Astrocyte of the hippocampus (primary cell): ENCODE data around the gene PRAC1.

Source experiments
- DNase-seq: peaks from one replicate; pipeline ENCODE4 v3.0.0; 2011; ENCODE audit warnings: low read depth, low spot score

Gene PRAC1

DNA sequence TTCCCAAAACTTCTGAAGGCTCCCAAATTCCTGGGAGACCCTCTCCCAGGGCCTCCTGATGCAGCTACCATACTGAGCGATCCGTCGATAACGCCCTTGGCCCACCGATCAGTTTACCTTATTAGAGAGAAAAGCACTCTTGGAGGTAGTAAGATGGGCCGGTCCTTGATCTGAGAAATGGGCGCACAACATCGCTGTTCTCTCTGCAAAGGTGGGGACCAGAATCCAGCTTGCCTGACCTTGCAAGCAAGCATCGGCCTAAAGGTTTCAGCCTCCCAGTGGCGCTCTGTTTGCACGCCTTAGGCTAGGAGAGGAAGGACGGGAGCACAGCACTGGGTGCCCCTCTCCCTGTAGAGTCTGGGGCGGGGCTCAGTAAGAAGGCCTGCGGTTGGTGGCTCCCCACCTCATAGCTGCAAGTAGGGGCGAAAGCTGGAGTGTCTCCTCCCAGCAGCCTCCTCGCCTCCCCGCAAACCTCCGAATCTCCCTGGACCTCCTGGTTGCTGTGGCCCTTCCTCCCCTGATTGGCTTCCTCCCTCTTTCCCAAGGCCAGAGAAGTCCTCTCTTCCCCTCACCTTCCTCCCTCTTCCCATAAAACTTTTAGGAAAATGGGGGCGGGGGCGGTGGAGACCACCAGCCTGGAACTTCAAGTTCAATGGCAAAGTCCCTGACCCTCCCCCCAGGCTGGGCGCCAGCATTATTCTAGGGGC is at the start of gene PRAC1:
Gene PRAC1, minus strand, starts transcription at position 318 of the 707 bp plus-strand sequence. Its CDS starts 126 bp downstream, at position 192.
- DNase-seq = no peak

DNA sequence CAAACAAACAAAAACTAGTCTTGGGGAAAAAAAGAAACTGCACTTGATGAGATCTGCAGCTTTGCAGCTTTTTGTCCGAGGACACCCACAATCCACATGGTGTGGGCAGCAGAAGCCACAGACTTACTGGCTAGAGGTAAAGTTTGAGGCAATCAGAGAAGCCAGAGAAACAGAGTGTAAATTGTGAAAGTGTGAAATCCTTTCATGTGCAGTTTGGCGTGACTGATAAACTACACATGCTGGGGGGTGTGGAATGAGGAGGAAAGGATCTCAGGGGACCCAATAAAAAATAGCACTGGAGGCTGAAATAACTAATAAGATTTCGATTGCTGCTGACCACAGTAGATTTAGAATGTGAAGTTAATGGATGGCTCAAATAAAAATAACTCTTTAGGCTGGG is 48.6 kb upstream of the PRAC1 start:
- no peak for DNase-seq

DNA sequence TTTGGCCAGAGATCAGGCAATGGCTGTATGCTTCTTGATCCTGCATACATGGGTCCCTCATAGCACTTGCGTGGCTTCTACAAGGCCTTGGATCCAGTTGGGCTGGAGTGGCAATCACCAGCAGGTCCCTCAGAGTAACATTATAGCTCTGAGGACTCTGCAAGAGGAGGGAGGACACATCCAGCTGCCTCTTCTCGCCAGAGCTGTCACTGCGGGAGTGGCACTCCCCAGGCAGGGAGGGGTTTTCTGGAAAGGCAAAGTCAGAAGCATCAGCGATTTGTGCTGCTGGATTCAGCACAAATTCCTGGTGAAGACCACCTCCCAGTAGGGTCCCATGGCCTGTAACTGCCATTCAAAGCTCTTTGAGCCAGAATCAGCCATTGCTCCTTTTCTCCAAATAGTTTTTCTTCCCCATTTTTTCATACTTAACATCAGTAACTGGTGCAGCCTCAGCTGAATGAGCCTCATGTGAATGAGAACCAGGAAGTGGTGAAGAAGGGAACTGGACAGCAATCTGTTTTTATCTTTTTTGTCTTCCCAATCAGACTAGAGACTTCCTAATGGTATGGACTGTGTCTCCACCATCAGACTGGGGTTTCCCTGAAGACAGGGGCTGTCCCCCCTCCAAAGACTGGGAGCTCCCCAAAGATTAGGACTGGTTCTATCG is 46.8 kb upstream of the PRAC1 start:
- no peak for DNase-seq

DNA sequence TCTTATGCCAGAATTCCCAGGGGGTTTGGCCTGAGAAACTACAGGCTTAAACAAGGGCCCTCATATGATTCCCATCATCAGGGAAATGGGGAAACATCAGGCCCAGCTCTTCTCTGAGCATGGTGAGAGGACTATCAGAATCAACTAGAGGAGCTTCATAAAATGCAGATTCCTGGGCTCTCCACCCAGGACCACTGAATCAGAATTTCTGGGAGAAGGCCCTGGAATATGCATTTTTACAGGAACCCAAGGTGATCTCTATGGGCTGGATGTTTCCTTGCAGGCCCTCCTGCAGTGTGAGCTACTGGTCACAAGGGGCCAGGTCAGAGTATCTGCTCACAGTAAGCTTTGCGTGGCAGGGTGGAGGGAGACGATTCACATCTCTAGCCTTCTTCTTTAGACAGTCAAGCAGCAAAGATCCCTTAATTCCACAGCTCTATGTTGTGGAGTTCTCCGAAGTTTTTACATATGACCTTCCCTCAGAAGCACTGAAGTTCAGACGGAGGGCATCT is 45.0 kb upstream of the PRAC1 start:
- DNase-seq = no peak

DNA sequence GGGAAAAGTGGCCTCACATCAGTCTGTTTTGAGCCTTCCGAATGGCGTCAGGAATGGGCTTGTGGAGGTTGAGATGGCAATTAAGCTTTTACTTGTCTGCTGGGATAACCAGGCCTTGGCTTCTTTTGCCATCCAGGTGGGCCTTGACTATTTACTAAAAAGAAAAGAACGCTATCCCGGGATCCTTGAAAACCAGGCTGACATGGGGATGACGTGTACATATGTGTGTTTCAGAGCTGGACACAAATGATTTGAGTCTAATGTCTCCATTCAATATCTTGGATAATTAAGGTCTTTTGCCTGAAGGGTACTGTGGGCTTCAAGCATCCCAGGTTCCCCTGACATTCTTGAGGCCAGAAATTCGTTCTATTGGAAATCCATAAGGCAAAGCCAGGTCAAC is 38.8 kb upstream of the PRAC1 start:
- DNase-seq = no peak

DNA sequence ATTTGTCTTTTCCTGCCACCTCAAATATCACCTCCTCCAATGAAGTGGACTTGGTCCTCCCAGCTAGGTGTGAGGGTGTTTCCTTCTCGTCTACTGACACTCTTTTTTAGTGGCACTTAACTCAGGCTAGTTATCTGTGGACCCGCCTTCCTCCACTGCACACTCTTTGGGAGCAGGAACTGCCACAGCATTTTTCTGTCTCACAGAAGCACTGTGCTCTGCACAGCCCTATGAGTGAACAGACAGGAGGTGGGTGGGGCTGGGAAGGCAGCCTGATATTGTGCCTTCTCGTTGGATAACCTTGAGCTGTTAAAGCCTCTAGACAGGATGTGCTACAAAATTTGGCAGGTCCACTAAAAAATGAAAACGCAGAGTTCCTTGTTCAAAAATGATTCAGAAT is 38.1 kb upstream of the PRAC1 start:
- DNase-seq = no peak

DNA sequence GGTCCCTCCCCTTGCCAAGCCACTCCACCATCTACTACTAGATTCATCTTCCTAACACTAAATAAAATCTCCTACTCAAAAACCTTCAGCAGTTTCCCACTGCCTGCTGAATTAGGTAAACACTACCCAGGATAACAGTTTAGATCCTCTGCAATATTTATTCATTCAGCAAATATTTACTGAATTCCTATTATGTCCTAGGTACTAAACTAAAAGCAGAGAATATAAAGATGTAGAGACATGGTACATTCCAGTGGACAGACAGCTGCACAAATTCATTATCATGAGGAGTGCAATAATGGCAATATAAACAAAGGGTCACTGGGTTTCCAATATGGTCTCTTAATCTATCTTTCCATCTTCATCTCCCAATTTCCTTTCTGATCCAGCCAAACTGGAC is 37.0 kb upstream of the PRAC1 start:
- no peak for DNase-seq

DNA sequence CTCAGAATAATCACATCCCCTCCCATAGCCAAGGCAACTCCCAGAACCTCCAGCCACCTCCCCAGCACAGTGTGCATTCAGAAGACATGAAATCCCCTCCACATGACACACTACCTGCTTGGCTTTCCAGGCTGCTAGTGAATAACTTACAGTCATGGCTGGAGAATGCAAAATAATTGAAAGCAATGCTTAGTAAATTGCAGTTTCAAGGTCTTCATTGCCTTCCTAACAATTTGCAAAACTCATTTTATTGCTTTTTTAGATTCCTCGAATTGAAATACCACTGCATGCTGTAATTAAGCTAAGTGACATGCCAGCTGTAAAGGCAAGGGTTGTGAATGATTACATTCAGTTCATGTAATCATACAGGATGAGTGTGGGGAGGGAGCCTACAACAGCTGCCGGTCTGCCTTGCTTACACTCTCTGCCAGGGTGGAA is 35.2 kb upstream of the PRAC1 start:
- DNase-seq = no peak

DNA sequence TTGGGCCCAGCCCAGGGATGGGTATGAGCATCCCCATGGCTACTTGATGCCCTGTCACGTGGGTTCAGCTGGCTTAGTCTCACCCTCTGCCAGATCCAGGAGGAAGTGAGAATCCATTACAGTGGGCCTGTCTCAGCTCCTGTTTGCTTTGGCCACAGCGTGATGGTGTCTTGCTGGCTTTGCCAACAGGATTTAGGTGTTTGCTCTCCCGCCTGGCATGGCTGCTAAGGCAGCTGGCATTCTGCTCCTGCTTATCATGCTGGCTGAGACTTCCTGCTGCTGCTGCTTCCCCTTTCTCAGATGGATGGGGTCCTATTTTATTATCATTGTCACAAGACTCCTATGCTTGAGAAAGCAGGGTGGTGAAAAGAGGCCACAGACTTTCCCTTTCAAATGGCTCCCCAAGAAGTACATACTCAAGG is 34.5 kb upstream of the PRAC1 start:
- no peak for DNase-seq

DNA sequence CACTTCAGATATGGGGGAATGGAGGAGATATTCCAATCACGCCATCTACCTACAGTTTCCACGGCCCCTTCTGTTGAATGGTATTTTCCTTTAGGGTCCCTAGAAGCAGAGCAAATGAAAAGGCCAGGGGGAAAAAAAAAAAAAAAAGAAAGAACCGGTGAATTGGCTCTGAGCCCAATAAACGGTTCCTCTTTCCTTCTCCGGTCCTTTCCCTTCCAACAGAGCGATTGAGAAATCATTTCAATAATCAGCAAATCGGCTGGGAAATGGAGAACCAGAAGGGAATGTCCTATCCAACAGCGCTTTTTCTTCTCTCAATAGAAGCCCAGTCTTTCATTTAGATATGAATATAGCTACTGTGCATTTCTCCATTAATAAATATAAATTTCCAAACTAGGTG is 33.0 kb upstream of the PRAC1 start:
- DNase-seq = no peak

DNA sequence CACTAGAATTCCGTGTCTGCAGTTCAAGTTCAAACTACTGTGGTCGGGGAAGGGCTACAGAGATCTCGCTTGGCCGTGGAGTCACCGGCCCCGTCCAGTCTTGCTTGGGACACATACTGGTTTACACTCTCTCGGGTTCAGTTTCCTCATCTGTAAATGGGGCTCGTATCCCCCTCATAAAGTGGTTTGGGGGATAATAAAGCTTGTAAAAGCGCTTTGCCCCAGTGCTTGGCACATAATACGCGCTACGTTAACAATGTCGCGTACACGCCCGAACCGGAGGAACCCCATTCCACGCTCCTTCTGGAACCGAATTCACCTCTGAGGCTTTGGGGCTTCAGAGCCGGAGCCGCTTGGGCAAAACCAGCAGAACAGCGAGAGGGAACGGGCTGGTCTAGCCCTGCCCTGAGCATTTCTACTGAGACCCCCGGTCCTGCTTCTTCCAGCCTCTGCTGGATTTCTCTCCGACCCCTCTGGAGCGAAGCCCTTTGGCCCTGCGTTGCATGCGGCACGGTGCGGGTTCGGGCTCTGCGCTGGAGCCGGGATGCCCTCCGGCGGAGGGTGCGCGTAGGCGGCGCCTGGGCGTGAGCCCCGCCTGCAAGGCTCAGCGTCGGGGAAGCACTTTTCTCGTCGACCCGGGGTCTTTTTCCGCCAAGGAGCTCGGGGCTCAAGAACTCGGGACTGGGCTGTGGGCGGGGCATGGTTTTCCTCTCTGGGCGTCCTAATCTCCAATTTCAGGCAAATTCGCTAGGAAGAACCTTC is 32.4 kb upstream of the PRAC1 start:
- no peak for DNase-seq

DNA sequence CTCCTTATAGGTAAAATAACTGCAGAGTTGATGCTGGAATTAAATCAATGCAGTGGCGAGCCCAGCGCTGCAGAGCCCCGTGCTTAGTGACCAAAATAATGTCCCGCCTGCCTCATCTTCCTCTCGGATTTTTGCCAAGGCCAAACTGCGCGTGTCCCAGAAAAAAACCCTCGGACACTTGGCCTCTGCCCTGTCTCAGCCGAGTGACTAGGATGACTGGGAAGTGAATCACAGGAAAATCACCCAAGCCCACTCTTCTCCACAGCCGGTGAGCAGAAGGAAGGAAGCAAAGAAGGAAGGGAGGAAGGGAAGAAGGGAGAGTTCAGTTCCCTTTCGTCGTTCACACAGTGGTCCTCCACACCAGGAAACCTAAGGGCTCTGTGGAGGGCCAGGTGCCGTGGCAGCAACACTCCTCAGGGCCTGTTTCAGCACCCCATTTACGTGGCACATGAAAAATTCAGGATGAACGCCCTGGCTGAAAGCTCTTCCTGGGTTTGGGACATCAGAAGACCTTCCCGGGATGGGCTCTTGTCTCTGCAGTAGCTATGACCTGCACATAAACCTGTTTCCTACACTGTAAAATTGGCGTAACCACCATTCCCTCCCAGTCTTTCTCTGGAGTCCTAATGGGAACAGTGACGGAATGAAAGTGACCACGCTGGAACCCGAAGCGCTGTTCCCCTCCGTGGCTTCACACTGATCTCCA is 31.6 kb upstream of the PRAC1 start:
- DNase-seq = no peak

DNA sequence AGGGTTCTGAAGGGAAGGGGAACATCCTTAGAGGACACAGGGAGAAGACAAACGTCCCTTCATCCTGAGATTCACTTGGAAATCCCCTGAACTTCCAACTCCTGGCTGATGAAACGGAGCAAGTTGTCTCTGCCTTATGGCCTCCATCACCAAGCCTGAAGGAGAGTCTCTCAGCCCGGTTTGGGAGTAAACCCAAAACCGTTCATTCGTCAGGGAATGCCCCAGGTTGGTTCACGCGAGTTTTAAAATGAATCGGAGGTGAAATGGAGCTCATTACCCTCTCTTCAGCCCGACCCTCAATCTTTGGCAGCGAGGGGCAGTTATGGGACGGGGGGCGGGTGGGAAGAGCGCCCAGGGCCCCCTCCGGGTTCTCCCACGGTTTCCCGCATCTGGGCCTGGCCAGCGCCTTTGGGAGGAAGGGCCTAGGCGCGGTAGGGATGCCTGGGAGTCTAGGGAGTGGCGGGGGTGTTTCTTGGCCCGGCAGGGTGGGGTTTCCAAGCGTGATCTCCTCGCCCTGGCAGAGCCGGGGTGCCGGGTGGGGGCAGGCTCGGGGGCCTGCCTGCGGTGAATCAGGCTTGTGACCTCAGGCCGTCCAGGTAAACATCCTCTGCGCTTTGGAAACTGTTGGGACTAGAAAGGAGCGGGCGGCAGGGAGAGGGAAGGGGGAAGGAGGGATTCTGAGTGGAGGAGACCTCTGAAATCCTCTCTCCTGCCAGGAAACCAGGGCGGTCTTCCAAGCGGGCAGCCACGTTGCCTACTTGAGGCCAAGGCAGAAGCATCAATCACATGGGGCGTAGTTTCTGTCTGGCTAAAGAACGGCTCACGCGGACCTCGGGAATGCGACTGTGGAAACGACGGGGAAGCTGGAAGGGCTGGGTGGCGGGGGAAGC is 30.3 kb upstream of the PRAC1 start:
- no peak for DNase-seq

DNA sequence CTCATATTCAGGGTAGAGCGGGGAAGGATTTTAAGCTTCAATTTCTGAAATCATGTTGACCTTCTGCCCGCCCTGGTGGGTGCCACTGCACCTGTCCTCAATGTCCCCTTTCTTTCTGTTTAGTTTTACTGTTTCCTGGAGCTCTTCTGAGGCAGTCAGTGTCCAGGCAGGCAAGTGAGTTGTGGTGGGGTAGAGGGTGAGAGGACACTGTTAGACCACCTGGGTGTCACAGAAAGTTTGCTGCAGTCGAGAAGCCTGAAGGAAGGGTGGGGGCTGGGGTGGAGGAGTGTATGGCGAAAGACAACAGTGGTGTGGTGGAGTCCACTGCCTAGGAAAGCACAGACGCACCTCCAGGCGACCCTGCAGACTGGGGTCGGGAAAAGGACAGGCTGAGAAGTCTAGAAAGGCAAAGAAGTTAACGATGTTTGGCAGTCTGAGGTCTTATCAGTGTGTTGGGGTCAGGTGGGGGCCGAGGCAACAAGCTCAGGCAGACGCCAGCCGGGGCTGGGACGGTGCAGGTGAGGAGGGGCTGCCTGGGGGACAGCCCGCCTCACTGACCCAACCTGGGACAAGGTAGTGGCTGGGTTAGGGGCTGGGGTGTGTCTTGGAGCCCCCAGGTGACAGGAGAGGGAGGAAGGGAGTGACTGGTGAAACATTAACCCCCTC is 29.5 kb upstream of the PRAC1 start:
- no peak for DNase-seq

DNA sequence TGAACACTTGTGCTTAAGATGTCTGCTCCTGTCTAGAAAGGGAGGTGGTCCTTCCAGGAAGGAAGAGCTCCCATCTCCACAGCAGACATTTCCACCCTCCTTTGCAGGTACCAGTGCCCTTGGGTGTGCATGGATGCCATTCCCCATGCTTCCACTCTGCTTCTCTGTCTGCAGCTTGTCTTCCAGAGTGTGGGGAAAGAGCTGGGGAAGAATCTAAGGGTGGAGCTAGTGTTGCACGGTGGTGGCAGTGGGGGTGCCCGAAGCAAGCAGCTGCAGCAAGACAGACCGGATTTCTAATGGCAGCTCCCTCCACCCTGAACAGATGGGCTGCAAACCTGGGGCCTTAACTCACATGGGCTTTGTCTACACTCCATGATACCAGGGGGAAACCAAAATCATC is 28.9 kb upstream of the PRAC1 start:
- no peak for DNase-seq

DNA sequence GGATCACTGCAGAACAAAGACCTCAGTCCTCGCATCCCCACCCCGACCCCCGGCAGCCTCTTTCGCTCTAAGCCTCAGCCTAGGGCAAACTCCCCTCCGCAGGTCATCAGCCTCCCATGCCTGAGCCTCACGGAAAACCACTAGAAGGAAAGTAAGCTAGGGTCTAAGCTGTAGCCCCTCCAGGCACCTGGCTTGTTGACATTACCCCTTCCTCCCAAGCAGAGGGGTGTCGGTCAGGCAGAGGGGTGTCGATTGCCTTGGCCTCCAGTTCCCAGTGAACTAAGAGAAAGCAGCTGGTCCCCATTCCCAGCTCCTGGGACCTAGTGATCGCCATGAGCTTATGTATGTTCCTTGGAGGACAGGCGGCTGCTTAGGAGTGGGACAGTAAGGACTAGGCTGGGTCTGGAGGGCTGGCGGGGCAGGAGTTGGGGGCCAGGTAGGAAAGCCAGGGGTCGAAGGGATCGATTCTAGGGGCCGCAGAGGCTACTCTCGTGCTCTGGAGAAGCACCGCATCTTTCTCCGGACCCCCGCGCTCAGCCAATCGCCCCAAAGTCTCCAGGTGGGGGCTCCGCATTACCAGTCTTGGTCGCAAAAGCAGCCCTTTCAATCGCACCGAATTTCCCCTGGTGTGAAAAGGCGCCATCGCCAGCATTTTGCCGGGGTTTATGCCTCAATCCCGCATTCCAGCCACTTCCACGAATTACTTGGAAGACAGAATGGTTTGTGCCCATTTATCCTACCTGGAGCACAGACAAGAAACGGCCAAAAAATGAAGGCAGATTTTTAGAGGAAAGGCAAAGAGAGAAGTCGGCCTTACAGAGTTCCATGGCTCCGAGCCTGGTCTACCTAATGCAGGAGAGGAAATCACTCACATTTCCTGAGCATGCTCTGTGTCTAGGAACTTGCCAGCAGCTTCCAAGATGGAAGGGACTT is 27.6 kb upstream of the PRAC1 start:
- no peak for DNase-seq

DNA sequence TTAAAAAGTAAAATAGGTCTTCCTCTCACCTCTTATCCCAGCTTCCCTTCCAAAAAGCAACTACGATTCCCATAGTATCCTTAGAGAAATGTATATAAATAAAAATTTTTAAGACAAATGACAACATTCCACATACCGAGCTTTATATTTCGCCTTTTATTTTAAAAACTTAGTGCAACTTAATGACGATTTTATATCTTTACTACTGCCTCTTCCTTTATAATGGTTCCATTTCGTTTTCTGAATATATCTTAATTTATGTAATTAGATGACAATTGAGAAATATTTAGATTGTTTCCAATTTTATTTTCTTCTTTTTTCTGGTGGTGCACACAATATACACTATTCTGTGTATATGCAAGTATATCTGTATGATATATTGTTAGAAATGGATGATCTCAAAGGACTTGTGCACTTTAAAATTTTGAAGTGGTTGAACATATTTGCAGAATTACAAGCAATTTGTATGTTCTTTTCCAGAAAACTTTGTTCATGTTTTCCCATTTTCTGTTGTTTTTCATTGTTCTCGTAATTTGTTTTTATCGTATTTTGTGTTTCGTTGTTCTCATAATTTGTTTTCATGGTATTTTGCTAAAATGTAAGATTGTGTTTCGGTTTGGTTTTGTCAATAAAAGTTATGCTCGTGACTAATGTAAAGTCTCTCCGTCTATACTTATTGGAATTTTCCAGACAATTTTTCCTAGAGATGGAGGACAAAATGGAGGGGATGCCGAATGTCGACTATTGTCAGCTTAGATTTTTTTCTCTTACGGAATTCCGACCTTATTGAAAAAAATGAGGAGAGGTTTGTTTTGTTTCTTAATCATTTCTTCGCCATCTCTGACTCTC is 26.6 kb upstream of the PRAC1 start:
- no peak for DNase-seq
